Dendritic cell treated with granulocyte-macrophage colony-stimulating factor and Interleukin-4, amounts not matched to agents 40 ng/mL and 50 ng/mL, for 4 days (primary cell): ENCODE results near the gene RAB11FIP3.

Experiments
- H3K27ac Mint-ChIP-seq: one replicate; pipeline ENCODE4 v1.8.0; 2022; ENCODE audit warnings: mild to moderate bottlenecking, mixed read lengths
- H3K27me3 Mint-ChIP-seq: one replicate; pipeline ENCODE4 v1.8.0; 2022; ENCODE audit warnings: mild to moderate bottlenecking, mixed read lengths
- H3K36me3 Mint-ChIP-seq: one replicate; pipeline ENCODE4 v1.8.0; 2022; ENCODE audit warnings: low read depth, mixed read lengths
- H3K4me1 Mint-ChIP-seq: one replicate; pipeline ENCODE4 v1.8.0; 2022; ENCODE audit warnings: low read depth, mixed read lengths
- H3K4me3 Mint-ChIP-seq: one replicate; pipeline ENCODE4 v1.8.0; 2022; ENCODE audit warnings: mild to moderate bottlenecking, moderate library complexity, mixed read lengths
- H3K9me3 Mint-ChIP-seq: one replicate; pipeline ENCODE4 v1.8.0; 2022; ENCODE audit warnings: mixed read lengths
- intact Hi-C: fragments of 100-400 bp; cut with micrococcal nuclease; formaldehyde crosslinking; loops from one replicate; pipeline ENCODE4 v1.15.0; 2022

Gene RAB11FIP3

DNA sequence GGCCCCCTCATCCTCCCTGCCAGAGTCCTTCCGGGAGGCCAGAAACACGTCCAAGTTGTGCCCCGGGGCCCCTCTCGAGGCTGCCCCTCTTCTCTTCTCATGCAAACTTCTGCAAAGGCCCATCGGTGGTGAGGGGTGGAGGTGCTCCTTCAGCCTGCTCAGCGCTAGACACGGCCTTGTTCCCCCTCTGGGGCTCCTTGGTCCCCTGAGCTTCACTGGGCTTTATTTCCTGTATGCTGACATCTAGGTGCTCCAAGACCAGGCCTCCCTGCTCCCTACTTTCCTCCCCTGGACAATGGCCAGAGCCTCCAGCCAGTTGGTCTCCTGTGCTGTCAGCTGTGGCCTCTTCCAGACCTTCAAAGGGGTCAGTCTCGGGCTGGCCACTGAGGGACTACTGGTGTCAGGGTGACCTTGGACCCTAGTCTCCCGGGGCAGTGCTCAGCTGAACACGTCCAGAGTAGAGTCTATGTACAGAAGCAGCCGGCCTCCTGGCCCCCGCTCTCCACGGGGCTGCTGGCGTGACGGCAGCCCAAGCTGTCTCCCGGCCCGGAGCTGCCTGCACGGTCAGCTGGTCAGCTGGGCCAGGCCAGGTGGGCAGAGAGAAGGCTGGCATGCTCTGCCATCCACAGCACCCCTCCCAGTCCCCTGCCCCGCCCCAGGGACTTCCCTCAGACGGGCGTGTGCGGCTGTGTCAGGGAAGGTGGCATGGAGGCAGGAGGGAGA lies 133.0 kb downstream of the RAB11FIP3 start:
- Mint-ChIP-seq H3K4me3 (no peak overlapping the region), H3K27me3 (peaks cover 45% of the 10 kb centered on the region), H3K4me1 (no peaks in the 10 kb centered on the region), H3K27ac (no peak overlapping the region), H3K36me3 (peaks cover 16% of the 10 kb centered on the region), H3K9me3 (no peaks in the 10 kb centered on the region)
- intact Hi-C loops, result no loop called here

DNA sequence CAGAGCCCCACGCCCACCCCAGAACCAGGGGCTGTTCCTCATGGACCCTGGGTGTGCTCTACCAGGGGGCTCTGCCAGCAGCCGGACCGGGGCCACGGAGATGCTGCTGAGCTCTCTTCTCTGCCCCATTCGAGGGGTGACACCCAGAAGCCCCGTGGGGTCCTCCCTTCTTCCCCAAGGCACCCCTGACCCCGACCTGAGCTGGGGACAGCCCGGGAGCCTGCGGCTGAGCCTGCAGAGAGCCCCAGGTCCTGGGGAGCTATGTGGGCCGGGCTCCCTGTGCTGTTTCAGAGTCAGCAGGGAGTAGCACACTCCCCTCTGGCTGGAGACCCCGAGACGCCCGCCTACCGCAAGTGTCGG lies 133.6 kb downstream of the RAB11FIP3 start:
- Mint-ChIP-seq H3K36me3 (peaks cover 11% of the 10 kb centered on the region), H3K27ac (no peak overlapping the region), H3K4me1 (no peaks in the 10 kb centered on the region), H3K4me3 (no peak overlapping the region), H3K27me3 (peaks cover 45% of the 10 kb centered on the region), H3K9me3 (no peaks in the 10 kb centered on the region)
- intact Hi-C loops, result no loop called here

- Mint-ChIP-seq H3K27me3 (peaks cover 45% of the 10 kb centered on the region), H3K4me3 (no peak overlapping the region), H3K9me3 (no peaks in the 10 kb centered on the region), H3K4me1 (no peaks in the 10 kb centered on the region), H3K27ac (no peak overlapping the region), H3K36me3 (peaks cover 5% of the 10 kb centered on the region)
- intact Hi-C loops, result no loop called here
Observed at GRCh38 chr16:559411-560203, 134.2 kb downstream of the RAB11FIP3 start.

- no peak within 1 kb of the TSS for H3K27ac Mint-ChIP-seq
- H3K27me3 Mint-ChIP-seq, result peaks cover 45% of the 10 kb centered on the region
- H3K9me3 Mint-ChIP-seq, result no peaks in the 10 kb centered on the region
- H3K4me3 Mint-ChIP-seq, result no peak within 1 kb of the TSS
- intact Hi-C loops, result no loop called here
- no peaks in the 10 kb centered on the region for H3K36me3 Mint-ChIP-seq
- H3K4me1 Mint-ChIP-seq, result no peaks in the 10 kb centered on the region
Observed at GRCh38 chr16:560204-560700, 134.8 kb downstream of the RAB11FIP3 start, which contains the start of gene PRR35. TSS of gene PRR35 (plus strand) at chr16:560394. CDS start at chr16:563295, 2,901 bp downstream.

DNA sequence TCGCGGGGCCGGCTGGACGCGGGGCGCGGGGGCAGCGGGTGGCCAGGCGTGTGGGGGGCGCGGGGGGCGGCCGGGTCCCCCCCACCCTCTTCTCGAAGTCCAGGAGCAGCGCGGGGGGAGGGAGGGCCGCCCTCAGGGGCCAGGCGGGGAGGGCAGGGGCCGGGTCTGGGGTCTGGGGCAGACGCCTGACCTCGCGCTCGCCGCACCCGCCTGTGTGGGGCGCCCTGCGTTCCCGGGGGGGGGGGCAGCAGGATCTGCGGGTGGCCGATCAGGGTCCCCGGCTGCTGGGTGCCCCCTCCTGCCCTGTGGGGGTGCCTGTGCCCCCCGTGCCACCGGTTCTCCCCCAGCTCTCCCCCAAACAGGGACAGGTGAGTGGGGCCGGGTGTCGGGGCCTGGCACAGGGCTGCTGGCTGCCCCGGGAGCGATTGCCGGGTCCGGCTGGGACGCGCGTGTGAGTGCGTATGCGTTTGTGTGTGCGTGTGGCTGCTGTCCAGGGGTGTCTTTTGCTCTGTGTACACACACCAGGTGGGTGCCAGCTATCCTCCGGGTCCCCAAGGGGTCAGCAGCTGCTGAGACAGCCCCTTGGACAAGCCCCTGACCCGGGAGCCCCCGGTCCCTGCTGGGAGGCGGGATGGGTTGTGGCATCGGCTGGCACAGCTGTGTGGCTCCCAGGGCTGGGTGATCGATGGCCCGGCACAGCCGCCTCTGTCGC lies 135.4 kb downstream of the RAB11FIP3 start:
- intact Hi-C loops, result no loop called here
- Mint-ChIP-seq H3K27me3 (peaks cover 45% of the 10 kb centered on the region), H3K36me3 (no peaks in the 10 kb centered on the region), H3K27ac (no peak overlapping the region), H3K4me3 (no peak overlapping the region), H3K9me3 (no peaks in the 10 kb centered on the region), H3K4me1 (no peaks in the 10 kb centered on the region)

DNA sequence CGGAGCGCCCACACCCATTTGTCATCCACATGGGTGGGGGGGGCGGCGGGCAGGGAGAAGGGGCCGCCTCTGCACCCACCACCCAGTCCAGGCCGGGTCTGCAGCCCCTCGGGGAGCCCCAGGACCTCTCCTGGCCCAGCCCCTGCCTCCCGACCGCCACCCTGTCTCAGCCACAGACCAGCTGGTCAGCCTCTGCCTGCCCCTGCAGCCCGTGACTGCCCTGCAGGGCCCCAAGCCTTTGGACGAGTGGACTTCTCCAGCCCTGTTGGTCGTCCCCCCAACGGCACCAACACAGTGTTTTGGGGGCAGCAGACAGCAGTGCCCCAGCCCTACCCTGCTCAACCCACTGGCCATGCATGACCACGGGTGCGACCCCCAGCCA lies 136.0 kb downstream of the RAB11FIP3 start:
- Mint-ChIP-seq H3K4me3 (no peak overlapping the region), H3K9me3 (no peaks in the 10 kb centered on the region), H3K4me1 (peaks cover 1% of the 10 kb centered on the region), H3K27ac (no peak overlapping the region), H3K27me3 (peaks cover 45% of the 10 kb centered on the region), H3K36me3 (no peaks in the 10 kb centered on the region)
- intact Hi-C loops, result no loop called here

GRCh38 chr16:561957-562938 lies 136.8 kb downstream of the RAB11FIP3 start:
- Mint-ChIP-seq H3K4me3 (no peak overlapping the region), H3K36me3 (no peaks in the 10 kb centered on the region), H3K4me1 (peaks cover 10% of the 10 kb centered on the region), H3K27ac (no peak overlapping the region), H3K9me3 (no peaks in the 10 kb centered on the region), H3K27me3 (peaks cover 43% of the 10 kb centered on the region)
- intact Hi-C loops, result no loop called here

- Mint-ChIP-seq H3K4me3 (no peak overlapping the region), H3K9me3 (no peaks in the 10 kb centered on the region), H3K36me3 (no peaks in the 10 kb centered on the region), H3K4me1 (peaks cover 12% of the 10 kb centered on the region), H3K27ac (no peak overlapping the region), H3K27me3 (peaks cover 34% of the 10 kb centered on the region)
- intact Hi-C loops, result no loop called here
Observed at GRCh38 chr16:563072-563644, 137.7 kb downstream of the RAB11FIP3 start.

DNA sequence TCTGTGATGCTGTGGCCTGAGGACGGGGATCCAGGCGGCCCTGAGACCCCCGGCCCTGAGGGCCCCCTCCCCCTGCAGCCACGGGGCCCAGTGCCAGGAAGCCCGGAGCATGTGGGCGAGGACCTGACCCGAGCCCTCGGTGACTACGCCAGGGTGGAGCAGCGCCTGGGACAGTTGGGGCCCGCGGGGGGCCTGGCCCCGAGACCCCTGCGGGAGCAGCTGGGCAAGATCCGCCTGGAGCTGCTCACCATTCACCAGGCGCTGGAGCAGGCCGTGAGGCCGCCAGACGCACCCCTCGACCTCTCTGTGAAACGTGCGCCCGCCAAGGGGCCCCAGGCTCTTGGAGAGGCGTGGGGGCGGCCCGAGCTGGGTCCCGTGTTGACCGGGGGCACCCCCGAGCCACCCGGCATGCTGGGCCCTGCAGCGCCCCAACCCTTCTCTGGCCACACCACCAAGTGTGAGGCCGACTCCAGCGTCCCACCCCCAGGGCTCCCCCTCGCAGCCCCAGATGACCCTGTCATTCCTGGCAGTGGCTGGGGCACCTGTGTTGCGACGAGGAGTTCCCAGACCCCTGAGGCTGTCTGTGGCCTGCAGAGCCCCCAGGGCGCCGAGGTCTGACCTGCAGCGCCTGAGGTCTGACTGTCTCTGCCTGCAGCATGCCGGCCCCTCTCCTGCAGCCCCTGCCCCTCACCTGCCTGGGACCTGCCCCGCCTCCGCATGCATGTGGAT lies 139.4 kb downstream of the RAB11FIP3 start:
- intact Hi-C loops, result no loop called here

DNA sequence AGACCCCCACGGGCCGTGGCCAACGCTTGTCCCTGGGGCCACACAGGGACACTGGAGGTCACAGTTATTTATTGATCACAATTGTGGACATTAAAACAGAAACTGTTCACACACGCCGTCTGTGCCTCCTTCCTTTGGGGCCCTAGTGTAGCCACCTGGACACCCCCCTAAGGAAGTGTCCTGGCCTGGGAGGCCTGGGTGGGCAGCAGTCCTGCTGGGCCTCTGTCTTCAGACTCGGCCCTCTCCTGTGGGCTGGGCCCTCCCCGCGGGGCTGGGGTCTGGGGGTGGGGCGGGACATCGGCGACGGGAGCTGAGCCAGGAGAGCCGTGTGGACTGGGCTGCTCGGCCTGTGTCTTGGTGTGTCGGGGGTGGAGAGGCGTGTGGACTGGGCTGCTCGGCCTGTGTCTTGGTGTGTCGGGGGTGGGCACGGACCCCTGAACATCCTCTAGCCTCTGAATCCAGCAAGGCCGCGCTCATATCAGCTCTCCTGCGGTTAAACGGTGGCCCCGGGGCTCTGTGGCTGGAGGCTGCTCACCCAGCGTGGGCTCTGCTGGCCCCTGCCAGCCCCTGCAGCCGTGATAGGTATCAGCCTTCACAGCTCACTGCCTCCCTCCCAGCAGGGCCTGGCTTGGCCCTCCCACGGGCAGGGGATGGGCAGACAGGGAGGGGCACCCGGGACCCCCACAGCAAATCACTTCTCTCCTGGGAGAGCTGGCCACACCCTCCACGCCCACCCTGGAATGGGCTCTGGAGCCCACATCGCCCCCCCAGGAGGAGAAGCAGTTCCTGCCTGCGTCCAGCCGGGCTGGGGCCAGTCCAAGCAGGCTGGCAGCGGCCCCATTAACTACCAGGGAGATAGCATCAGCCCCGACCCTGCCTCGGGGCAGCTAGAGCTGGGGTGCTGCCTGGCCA lies 140.2 kb downstream of the RAB11FIP3 start:
- no peaks in the 10 kb centered on the region for H3K36me3 Mint-ChIP-seq
- intact Hi-C loops, result no loop called here

More for the DNA sequence above, 139.4 kb downstream of the RAB11FIP3 start:
- Mint-ChIP-seq H3K9me3 (no peaks in the 10 kb centered on the region), H3K4me1 (peaks cover 25% of the 10 kb centered on the region), H3K27me3 (peaks cover 19% of the 10 kb centered on the region), H3K4me3 (no peak overlapping the region), H3K27ac (no peak overlapping the region), H3K36me3 (no peaks in the 10 kb centered on the region)

DNA sequence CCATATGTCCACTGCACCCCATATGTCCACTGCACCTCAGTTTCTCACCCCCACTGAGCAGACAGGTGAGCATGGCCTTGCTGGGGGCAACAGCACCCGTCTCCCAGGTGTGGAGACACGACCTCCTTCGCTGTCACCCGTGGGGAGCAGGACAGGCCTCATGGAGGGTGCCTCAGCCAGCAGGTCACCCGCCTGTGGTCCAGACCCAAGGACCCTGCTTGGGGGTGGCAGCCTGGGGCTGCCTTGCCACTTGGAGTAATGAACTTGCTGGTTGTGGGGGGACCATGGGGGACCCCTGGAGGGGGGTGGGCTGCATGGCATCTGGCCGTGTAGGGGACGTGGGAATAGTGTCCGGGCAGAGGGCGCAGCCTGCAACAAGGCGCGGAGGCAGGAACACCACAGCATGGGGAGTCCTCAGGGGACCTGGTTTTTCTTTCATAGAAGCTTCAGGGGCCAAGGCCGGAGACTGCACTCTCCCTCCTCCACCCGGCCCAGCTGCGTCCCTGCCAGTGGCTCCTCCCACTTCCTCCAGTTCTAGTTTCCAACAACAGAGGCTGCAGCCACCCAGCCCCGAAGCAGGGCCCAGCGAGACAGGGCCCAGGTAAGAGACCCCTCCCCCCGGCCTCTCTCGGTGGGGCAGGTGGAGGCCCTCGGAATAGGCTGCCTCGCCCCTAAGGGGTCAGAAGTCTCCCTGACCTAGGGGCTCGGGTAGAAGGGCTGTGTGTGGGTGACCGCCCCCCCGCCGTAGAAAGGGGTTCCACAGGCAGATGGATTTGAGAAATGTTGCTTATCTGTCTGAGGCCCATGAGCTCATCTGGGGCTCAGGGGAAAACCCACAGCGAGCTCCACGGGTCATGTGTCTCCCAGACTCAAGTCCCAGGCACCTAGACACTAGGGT lies 141.3 kb downstream of the RAB11FIP3 start, which contains the start of gene NHLRC4:
Gene NHLRC4, plus strand, starts transcription at position 531 of the 898 bp plus-strand sequence. CDS start 1,043 bp downstream, outside the sequence.
- H3K4me3 Mint-ChIP-seq, result peak within 1 kb of the TSS; percentile 67
- H3K4me1 Mint-ChIP-seq, result peaks cover 38% of the 10 kb centered on the region
- H3K27me3 Mint-ChIP-seq, result peaks cover 11% of the 10 kb centered on the region
- peaks cover 2% of the 10 kb centered on the region for H3K36me3 Mint-ChIP-seq
- intact Hi-C loops, result no loop called here
- peak within 1 kb of the TSS; percentile 76 for H3K27ac Mint-ChIP-seq
- no peaks in the 10 kb centered on the region for H3K9me3 Mint-ChIP-seq

More for the DNA sequence above, 140.2 kb downstream of the RAB11FIP3 start:
- Mint-ChIP-seq H3K27me3 (peaks cover 19% of the 10 kb centered on the region), H3K9me3 (no peaks in the 10 kb centered on the region), H3K4me1 (peaks cover 28% of the 10 kb centered on the region), H3K4me3 (no peak overlapping the region), H3K27ac (no peak overlapping the region)
